GM12865 (cell line): ENCODE measurements around the gene GNAL.

ENCODE experiments used
- DNase-seq: peaks from one replicate; pipeline ENCODE4 v3.0.0; 2010; ENCODE audit warnings: low read depth
- H3K4me3 ChIP-seq: 2 replicates; pipeline ENCODE4 v1.5.1; 2011; ENCODE audit warnings: mild to moderate bottlenecking, low read depth, low read length, control low read depth
- TF ChIP-seq, protein P1 (sequence below): IDR thresholded peaks from 2 replicates; pipeline ENCODE4 v1.5.1; 2011; ENCODE audit warnings: low read length, control low read depth, low read depth, inconsistent platforms; ENCODE audit not compliant: insufficient read depth; ENCODE audit errors: missing control alignments

GNAL gene

GRCh38 chr18:11860594-11861450, 171.8 kb downstream of the GNAL start:
- DNase-seq = no peak
- TF ChIP-seq, protein P1, sequence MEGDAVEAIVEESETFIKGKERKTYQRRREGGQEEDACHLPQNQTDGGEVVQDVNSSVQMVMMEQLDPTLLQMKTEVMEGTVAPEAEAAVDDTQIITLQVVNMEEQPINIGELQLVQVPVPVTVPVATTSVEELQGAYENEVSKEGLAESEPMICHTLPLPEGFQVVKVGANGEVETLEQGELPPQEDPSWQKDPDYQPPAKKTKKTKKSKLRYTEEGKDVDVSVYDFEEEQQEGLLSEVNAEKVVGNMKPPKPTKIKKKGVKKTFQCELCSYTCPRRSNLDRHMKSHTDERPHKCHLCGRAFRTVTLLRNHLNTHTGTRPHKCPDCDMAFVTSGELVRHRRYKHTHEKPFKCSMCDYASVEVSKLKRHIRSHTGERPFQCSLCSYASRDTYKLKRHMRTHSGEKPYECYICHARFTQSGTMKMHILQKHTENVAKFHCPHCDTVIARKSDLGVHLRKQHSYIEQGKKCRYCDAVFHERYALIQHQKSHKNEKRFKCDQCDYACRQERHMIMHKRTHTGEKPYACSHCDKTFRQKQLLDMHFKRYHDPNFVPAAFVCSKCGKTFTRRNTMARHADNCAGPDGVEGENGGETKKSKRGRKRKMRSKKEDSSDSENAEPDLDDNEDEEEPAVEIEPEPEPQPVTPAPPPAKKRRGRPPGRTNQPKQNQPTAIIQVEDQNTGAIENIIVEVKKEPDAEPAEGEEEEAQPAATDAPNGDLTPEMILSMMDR = no peak
- H3K4me3 ChIP-seq = no peak overlapping the region

GRCh38 chr18:11861583-11862288, 172.7 kb downstream of the GNAL start:
- no peak for DNase-seq
- TF ChIP-seq, protein P1 = no peak
- no peak overlapping the region for H3K4me3 ChIP-seq

- DNase-seq = no peak
- no peak overlapping the region for H3K4me3 ChIP-seq
- TF ChIP-seq, protein P1 = no peak
These were observed 173.5 kb downstream of the GNAL start for GRCh38 chr18:11862468-11863137.

GRCh38 chr18:11864471-11864870, 175.4 kb downstream of the GNAL start:
- DNase-seq = no peak
- TF ChIP-seq, protein P1 = no peak
- no peak overlapping the region for H3K4me3 ChIP-seq

- DNase-seq = no peak
- no peak overlapping the region for H3K4me3 ChIP-seq
- TF ChIP-seq, protein P1 = no peak
These were observed 176.0 kb downstream of the GNAL start for GRCh38 chr18:11865071-11865470.

- no peak overlapping the region for H3K4me3 ChIP-seq
- DNase-seq = no peak
- TF ChIP-seq, protein P1 = no peak
These were observed 177.3 kb downstream of the GNAL start for GRCh38 chr18:11866329-11866728.
